Liver (tissue), 9 donors: ENCODE measurements around the gene HBG1. TPM values are rescaled to one million over a fixed set of nuclear protein-coding genes. Genes with fewer than 3 reads are reported as not detected.

Source experiments
- DNase-seq: peaks from one replicate; pipeline ENCODE4 v3.0.0-alpha.2; 2017; ENCODE audit warnings: low spot score
- H3K27ac ChIP-seq, 2 donors: one replicate each; pipeline ENCODE4 v1.7.0; 2013; ENCODE audit warnings: inconsistent platforms in 2 of 2, low read length in 2 of 2, control low read depth in 1 of 2, low read depth in 1 of 2, mild to moderate bottlenecking in 1 of 2
- H3K27me3 ChIP-seq, 4 donors: one replicate each; pipeline versions ENCODE4 v1.6.1 to v1.7.0; 2013; ENCODE audit warnings: low read length in 3 of 4, inconsistent platforms in 1 of 4, mild to moderate bottlenecking in 1 of 4, moderate library complexity in 1 of 4; ENCODE audit not compliant: control insufficient read depth in 4 of 4, insufficient read depth in 4 of 4
- H3K36me3 ChIP-seq, 4 donors: one replicate each; pipeline versions ENCODE4 v1.6.1 to v1.7.0; 2013; ENCODE audit warnings: low read length in 3 of 4, mild to moderate bottlenecking in 3 of 4, low read depth in 1 of 4, moderate library complexity in 1 of 4; ENCODE audit not compliant: control insufficient read depth in 4 of 4, insufficient read depth in 3 of 4
- H3K4me1 ChIP-seq, 4 donors: one replicate each; pipeline versions ENCODE4 v1.6.1 to v1.7.0; 2013; ENCODE audit warnings: low read length in 3 of 4, mild to moderate bottlenecking in 3 of 4, moderate library complexity in 1 of 4; ENCODE audit not compliant: control insufficient read depth in 4 of 4, insufficient read depth in 4 of 4
- H3K4me3 ChIP-seq, 3 donors: one replicate each; pipeline versions ENCODE4 v1.6.1 to v1.7.0; 2013; ENCODE audit warnings: low read length in 3 of 3, control low read depth in 1 of 3, low read depth in 1 of 3, mild to moderate bottlenecking in 1 of 3
- H3K9ac ChIP-seq, 2 donors: one replicate each; pipeline ENCODE4 v1.7.0; 2013; ENCODE audit warnings: low read length in 2 of 2, mild to moderate bottlenecking in 2 of 2, moderate library complexity in 2 of 2, control low read depth in 1 of 2, low read depth in 1 of 2
- H3K9me3 ChIP-seq, 4 donors: one replicate each; pipeline versions ENCODE4 v1.6.1 to v1.7.0; 2013; ENCODE audit warnings: low read length in 3 of 4; ENCODE audit not compliant: control insufficient read depth in 4 of 4
- ATF3 ChIP-seq: IDR thresholded peaks from 2 replicates; pipeline ENCODE4 v1.6.1; 2016; ENCODE audit warnings: antibody characterized with exemption
- CTCF ChIP-seq: fragments of 150-350 bp; IDR thresholded peaks from 2 replicates; pipeline ENCODE4 v1.5.1; 2017; ENCODE audit warnings: improper control_type of control experiment, low read depth, low read length; ENCODE audit not compliant: missing input control
- EGR1 ChIP-seq, 2 donors: IDR thresholded peaks; 2 replicates each; pipeline ENCODE4 v1.6.1; 2016 to 2018; ENCODE audit warnings: antibody characterized with exemption in 2 of 2, low read depth in 2 of 2
- FOXA1 ChIP-seq: IDR thresholded peaks from 2 replicates; pipeline ENCODE4 v1.6.1; 2016; ENCODE audit warnings: antibody characterized with exemption
- FOXA2 ChIP-seq: IDR thresholded peaks from 2 replicates; pipeline ENCODE4 v1.6.1; 2016; ENCODE audit warnings: antibody characterized with exemption
- GABPA ChIP-seq, 2 donors: IDR thresholded peaks in 1 of 2; conservative IDR thresholded peaks in 1 of 2; 2 replicates each; pipeline ENCODE4 v1.6.1; 2016; ENCODE audit warnings: antibody characterized with exemption in 2 of 2, mild to moderate bottlenecking in 1 of 2, moderate library complexity in 1 of 2
- HNF4A ChIP-seq, 2 donors: conservative IDR thresholded peaks; 2 replicates each; pipeline ENCODE4 v1.6.1; 2016; ENCODE audit warnings: antibody characterized with exemption in 2 of 2, mild to moderate bottlenecking in 2 of 2
- HNF4G ChIP-seq: IDR thresholded peaks from 2 replicates; pipeline ENCODE4 v1.6.1; 2016; ENCODE audit warnings: antibody characterized with exemption
- JUND ChIP-seq, 2 donors: IDR thresholded peaks; 2 replicates each; pipeline ENCODE4 v1.6.1; 2016; ENCODE audit warnings: antibody characterized with exemption in 2 of 2
- MAX ChIP-seq: IDR thresholded peaks from 2 replicates; pipeline ENCODE4 v1.6.1; 2016; ENCODE audit warnings: antibody characterized with exemption
- NR2F2 ChIP-seq: IDR thresholded peaks from 2 replicates; pipeline ENCODE4 v1.6.1; 2016; ENCODE audit warnings: antibody characterized with exemption
- RAD21 ChIP-seq, 2 donors: IDR thresholded peaks; 2 replicates each; pipeline ENCODE4 v1.6.1; 2016; ENCODE audit warnings: antibody characterized with exemption in 2 of 2, mild to moderate bottlenecking in 2 of 2
- REST ChIP-seq: IDR thresholded peaks from 2 replicates; pipeline ENCODE4 v1.6.1; 2016; ENCODE audit warnings: antibody characterized with exemption, mild to moderate bottlenecking
- RXRA ChIP-seq, 2 donors: IDR thresholded peaks; 2 replicates each; pipeline ENCODE4 v1.6.1; 2017 to 2018; ENCODE audit warnings: antibody characterized with exemption in 2 of 2, mild to moderate bottlenecking in 1 of 2
- SP1 ChIP-seq: IDR thresholded peaks from 2 replicates; pipeline ENCODE4 v1.6.1; 2018; ENCODE audit warnings: antibody characterized with exemption, mild to moderate bottlenecking
- TAF1 ChIP-seq: conservative IDR thresholded peaks from 2 replicates; pipeline ENCODE4 v1.6.1; 2016; ENCODE audit warnings: antibody characterized with exemption, mild to moderate bottlenecking
- YY1 ChIP-seq: IDR thresholded peaks from 2 replicates; pipeline ENCODE4 v1.6.1; 2016; ENCODE audit warnings: antibody characterized with exemption, mild to moderate bottlenecking
- ZBTB33 ChIP-seq: IDR thresholded peaks from 2 replicates; pipeline ENCODE4 v1.6.1; 2016; ENCODE audit warnings: antibody characterized with exemption
- WGBS: extraction: QIAGEN DNeasy Blood & Tissue Kit; methylation state at CpG from one replicate; pipeline ENCODE4 v1.1.7; 2013; 5-methylcytosine and 5-hydroxymethylcytosine counted together
- polyA plus RNA-seq, 2 donors: library from polyadenylated mRNA; stranded (reverse) in 1 of 2; unstranded in 1 of 2; fragments of 200-250 nt in 1 of 2; fragments of >200 nt in 1 of 2; fragmentation: Nextera tagmentation in 1 of 2; extraction: Ambion mirVana in 1 of 2; gene quantifications; one replicate each; pipeline versions ENCODE4 v1.2.1 to v1.2.3, GENCODE V29; 2013 to 2015
- total RNA-seq, 2 donors: library from RNA; depleted of rRNA; stranded (reverse); fragments of >200 nt; gene quantifications; one replicate each; pipeline ENCODE4 v1.2.3, GENCODE V29; 2014
- donor health status: healthy.
- donor health status: healthy.
- donor health status: healthy.
- donor health status: healthy.
- donor health status: healthy.

HBG1 gene
- total and polyA plus RNA-seq, 4 donors = 75.1 TPM; not detected in 3

GRCh38 chr11:5203366-5203765 lies 46.3 kb downstream of the HBG1 start:
- Histone ChIP-seq H3K9me3 (no peaks in the 10 kb centered on the region), H3K9ac (no peak overlapping the region), H3K36me3 (no peaks in the 10 kb centered on the region), H3K4me3 (no peak overlapping the region), H3K27ac (no peak overlapping the region), H3K4me1 (no peaks in the 10 kb centered on the region), H3K27me3 (peaks cover 0 to 9% (median 0%) of the 10 kb centered on the region in 4 donors)
- 64% methylated on average over 2 of the region's 2 CpGs for WGBS
- DNase-seq = no peak
- no peak for TF ChIP-seq JUND (IDR thresholded peaks at IDR 0.05)
- TF ChIP-seq FOXA2 = no peak
- TF ChIP-seq GABPA (IDR thresholded peaks at IDR 0.05 in 1 of 2, conservative IDR thresholded peaks at IDR 0.05 in 1 of 2) = no peak
- no peak for TF ChIP-seq REST
- TF ChIP-seq CTCF = no peak
- no peak for TF ChIP-seq TAF1
- TF ChIP-seq RAD21 (IDR thresholded peaks at IDR 0.05) = no peak
- TF ChIP-seq YY1 = no peak
- TF ChIP-seq ZBTB33 = no peak
- TF ChIP-seq NR2F2 = no peak
- no peak for TF ChIP-seq ATF3
- TF ChIP-seq MAX = no peak
- no peak for TF ChIP-seq RXRA (IDR thresholded peaks at IDR 0.05)
- no peak for TF ChIP-seq SP1
- no peak for TF ChIP-seq HNF4G
- TF ChIP-seq HNF4A (conservative IDR thresholded peaks at IDR 0.05) = no peak

- no peak for DNase-seq
- Histone ChIP-seq H3K27me3 (peaks cover 0 to 11% (median 0%) of the 10 kb centered on the region in 4 donors), H3K36me3 (no peaks in the 10 kb centered on the region), H3K4me3 (no peak within 1 kb of the TSS), H3K27ac (no peak within 1 kb of the TSS), H3K9me3 (no peaks in the 10 kb centered on the region), H3K9ac (no peak within 1 kb of the TSS), H3K4me1 (no peaks in the 10 kb centered on the region)
- 38% methylated on average over 1 of the region's 1 CpG for WGBS
- no peak for TF ChIP-seq NR2F2
- no peak for TF ChIP-seq GABPA (IDR thresholded peaks at IDR 0.05 in 1 of 2, conservative IDR thresholded peaks at IDR 0.05 in 1 of 2)
- no peak for TF ChIP-seq HNF4A (conservative IDR thresholded peaks at IDR 0.05)
- no peak for TF ChIP-seq HNF4G
- TF ChIP-seq MAX = no peak
- no peak for TF ChIP-seq ZBTB33
- TF ChIP-seq CTCF = no peak
- no peak for TF ChIP-seq TAF1
- TF ChIP-seq FOXA1 = no peak
- no peak for TF ChIP-seq JUND (IDR thresholded peaks at IDR 0.05)
- TF ChIP-seq RXRA (IDR thresholded peaks at IDR 0.05) = no peak
- no peak for TF ChIP-seq FOXA2
- no peak for TF ChIP-seq YY1
- no peak for TF ChIP-seq ATF3
- no peak for TF ChIP-seq SP1
- no peak for TF ChIP-seq RAD21 (IDR thresholded peaks at IDR 0.05)
- no peak for TF ChIP-seq EGR1 (IDR thresholded peaks at IDR 0.05; ENCODE audit: low read depth in 2 of 2)
These were observed 49.1 kb downstream of the HBG1 start, which contains the start of gene OR51V1 for GRCh38 chr11:5200582-5200981. OR51V1 (minus strand) TSS chr11:5200682; CDS start chr11:5200682, 0 bp downstream.
